BE2C (cell line): Measurements from ENCODE around the gene DLG2.

Source experiments
- DNase-seq: peaks from one replicate; pipeline ENCODE4 v3.0.0-alpha.2; 2020
- H3K27me3 ChIP-seq: fragments of 250-450 bp; sonication (Bioruptor Pico); 2 replicates; pipeline ENCODE4 v1.5.1; 2020; ENCODE audit warnings: mild to moderate bottlenecking
- H3K36me3 ChIP-seq: fragments of 250-450 bp; sonication (Bioruptor Pico); 2 replicates; pipeline ENCODE4 v1.5.1; 2020; ENCODE audit warnings: mild to moderate bottlenecking
- H3K4me1 ChIP-seq: fragments of 250-450 bp; sonication (Bioruptor Pico); 2 replicates; pipeline ENCODE4 v1.5.1; 2020
- H3K4me3 ChIP-seq: 2 replicates; pipeline ENCODE4 v1.5.1; 2011; ENCODE audit warnings: low read depth, low read length
- H3K9me3 ChIP-seq: fragments of 250-450 bp; sonication (Bioruptor Pico); 2 replicates; pipeline ENCODE4 v1.5.1; 2020
- CTCF ChIP-seq: IDR thresholded peaks from 2 replicates; pipeline ENCODE4 v1.5.1; 2012; ENCODE audit warnings: mild to moderate bottlenecking, low read depth, low read length

The DLG2 gene

DNA sequence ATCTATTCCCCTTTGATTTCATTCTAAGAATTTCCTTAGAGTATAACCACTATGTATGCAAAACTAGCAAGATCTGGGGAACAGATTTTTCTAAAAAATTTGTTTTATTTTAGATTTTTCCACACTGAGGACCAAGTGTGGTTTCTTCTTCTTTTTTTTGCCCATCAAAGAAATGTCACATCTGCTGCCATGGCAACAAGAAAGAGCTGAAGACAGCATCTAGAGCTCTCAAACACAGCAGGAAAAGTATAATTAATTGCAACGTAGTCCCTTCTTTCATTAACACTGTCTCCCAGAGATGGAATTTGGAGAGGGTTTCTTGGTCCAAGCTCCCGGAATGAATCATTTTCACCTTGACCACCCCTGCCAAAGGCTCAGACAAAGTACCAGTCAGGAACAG is 2084.3 kb downstream of the DLG2 start:
- Histone ChIP-seq H3K4me3 (no peak overlapping the region), H3K36me3 (no peaks in the 10 kb centered on the region), H3K4me1 (no peaks in the 10 kb centered on the region; the same call in 1 of the 2 replicates), H3K9me3 (no peaks in the 10 kb centered on the region), H3K27me3 (no peaks in the 10 kb centered on the region)
- TF ChIP-seq CTCF = no peak
- DNase-seq = no peak

DNA sequence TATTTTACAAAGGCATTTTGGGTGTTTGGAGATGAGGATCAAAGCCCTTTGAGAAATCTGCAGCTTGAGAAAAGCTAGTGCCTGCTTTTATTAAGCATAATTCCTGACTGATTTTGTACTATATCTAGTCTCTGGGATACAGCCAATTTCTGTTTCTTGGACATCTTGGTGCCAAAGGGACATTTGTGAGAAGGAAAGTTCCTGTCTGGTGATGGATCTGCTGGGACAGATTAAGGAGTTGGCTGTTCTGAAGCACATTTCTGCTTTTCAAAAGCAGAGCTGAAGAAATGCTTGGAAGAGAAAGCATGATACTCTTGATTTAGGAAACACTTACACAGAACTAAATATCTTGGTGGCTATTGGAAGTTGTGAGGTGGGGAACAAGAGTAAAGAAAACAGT is 2086.4 kb downstream of the DLG2 start:
- Histone ChIP-seq H3K9me3 (no peaks in the 10 kb centered on the region), H3K27me3 (no peaks in the 10 kb centered on the region), H3K4me1 (no peaks in the 10 kb centered on the region; the same call in 1 of the 2 replicates), H3K36me3 (no peaks in the 10 kb centered on the region), H3K4me3 (no peak overlapping the region)
- no peak for TF ChIP-seq CTCF
- no peak for DNase-seq

DNA sequence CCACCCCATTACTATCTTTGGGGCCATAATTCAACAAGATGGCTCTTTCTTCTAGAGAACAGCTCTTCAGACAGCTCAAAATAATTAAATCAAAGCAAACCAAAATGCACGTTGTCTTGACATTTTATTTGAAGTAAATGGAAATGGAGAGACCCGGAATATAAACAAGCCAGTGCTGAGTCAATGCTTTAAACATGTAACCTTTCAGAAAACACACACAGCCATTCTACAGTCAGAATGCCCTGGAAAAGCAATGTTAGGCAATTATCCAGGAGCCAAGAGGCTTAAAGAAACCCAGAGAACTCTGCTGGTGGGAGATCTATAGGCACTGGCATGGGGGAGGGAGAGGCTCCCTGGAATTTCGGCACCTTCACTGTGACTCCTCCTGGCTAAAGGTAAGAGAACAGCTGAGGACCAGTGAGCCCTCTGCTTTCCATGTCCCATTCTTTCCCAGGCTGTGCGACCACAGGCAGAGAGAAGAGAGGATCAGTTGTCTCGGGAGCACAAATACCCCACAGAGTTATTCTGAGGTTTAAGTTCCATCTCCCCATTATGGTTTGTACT is 2086.9 kb downstream of the DLG2 start:
- H3K9me3 ChIP-seq = no peaks in the 10 kb centered on the region
- no peak for TF ChIP-seq CTCF
- no peak for DNase-seq
- H3K36me3 ChIP-seq = no peaks in the 10 kb centered on the region
- H3K4me1 ChIP-seq = no peaks in the 10 kb centered on the region
- H3K27me3 ChIP-seq = no peaks in the 10 kb centered on the region
- H3K4me3 ChIP-seq = no peak overlapping the region

- Histone ChIP-seq H3K4me1 (no peaks in the 10 kb centered on the region), H3K9me3 (no peaks in the 10 kb centered on the region), H3K27me3 (no peaks in the 10 kb centered on the region), H3K36me3 (no peaks in the 10 kb centered on the region), H3K4me3 (no peak overlapping the region)
- no peak for TF ChIP-seq CTCF
- DNase-seq = no peak
Measured at GRCh38 chr11:83538286-83538685, 2088.9 kb downstream of the DLG2 start.

GRCh38 chr11:83537131-83537610 is 2090.0 kb downstream of the DLG2 start:
- Histone ChIP-seq H3K4me1 (no peaks in the 10 kb centered on the region), H3K9me3 (no peaks in the 10 kb centered on the region), H3K27me3 (no peaks in the 10 kb centered on the region), H3K36me3 (no peaks in the 10 kb centered on the region), H3K4me3 (no peak overlapping the region)
- no peak for TF ChIP-seq CTCF
- DNase-seq = no peak

DNA sequence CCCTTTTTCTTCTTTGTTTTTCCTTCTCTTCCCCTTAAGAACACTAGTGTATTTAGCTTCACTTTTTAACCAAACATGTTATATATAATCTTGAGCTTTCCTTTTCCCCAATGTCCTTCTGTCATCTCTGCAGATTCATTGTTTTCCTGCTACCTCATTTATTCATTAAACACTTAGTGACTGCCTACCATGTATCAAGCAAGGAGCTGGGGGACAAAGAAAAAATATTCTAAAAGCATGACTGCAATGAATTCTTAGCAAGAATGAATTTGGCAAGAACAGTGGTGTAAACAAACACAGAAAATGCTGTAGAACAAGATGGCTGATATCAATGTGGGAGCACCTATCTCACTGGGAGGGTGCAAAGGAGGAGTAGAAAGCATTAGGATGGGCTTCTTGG is 2094.0 kb downstream of the DLG2 start:
- H3K27me3 ChIP-seq = no peaks in the 10 kb centered on the region
- no peak overlapping the region for H3K4me3 ChIP-seq
- no peak for TF ChIP-seq CTCF
- no peaks in the 10 kb centered on the region for H3K9me3 ChIP-seq
- no peaks in the 10 kb centered on the region for H3K4me1 ChIP-seq
- no peak for DNase-seq
- no peaks in the 10 kb centered on the region for H3K36me3 ChIP-seq
